Measurements from ENCODE around the gene TMPRSS4.

DNA sequence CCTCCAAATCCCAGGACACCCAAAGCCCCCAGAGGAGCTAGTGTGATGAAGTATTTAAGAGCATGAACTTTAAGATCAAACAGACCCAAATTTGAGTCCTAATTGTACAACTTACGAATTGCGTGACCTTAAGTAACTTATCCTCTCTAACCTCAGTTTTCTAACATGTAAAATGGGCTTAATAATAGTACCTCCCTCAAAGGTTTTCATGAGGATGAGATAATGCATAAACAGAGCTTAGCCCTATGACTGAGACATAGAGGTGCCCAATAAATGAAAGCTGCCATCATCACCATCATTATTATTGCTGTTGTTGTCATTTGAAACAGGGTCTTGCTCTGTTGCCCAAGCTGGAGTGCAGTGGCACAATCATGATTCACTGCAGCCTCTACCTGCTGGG is 90.4 kb downstream of the TMPRSS4 start:
- TF ChIP-seq, protein P1, sequence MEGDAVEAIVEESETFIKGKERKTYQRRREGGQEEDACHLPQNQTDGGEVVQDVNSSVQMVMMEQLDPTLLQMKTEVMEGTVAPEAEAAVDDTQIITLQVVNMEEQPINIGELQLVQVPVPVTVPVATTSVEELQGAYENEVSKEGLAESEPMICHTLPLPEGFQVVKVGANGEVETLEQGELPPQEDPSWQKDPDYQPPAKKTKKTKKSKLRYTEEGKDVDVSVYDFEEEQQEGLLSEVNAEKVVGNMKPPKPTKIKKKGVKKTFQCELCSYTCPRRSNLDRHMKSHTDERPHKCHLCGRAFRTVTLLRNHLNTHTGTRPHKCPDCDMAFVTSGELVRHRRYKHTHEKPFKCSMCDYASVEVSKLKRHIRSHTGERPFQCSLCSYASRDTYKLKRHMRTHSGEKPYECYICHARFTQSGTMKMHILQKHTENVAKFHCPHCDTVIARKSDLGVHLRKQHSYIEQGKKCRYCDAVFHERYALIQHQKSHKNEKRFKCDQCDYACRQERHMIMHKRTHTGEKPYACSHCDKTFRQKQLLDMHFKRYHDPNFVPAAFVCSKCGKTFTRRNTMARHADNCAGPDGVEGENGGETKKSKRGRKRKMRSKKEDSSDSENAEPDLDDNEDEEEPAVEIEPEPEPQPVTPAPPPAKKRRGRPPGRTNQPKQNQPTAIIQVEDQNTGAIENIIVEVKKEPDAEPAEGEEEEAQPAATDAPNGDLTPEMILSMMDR (conservative IDR thresholded peaks at IDR 0.05; ENCODE audit: low read depth in 2 of 2): no peak
- TF ChIP-seq POLR2AphosphoS5 (IDR thresholded peaks at IDR 0.05; ENCODE audit: low read depth): no peak
- TF ChIP-seq EZH2 (IDR thresholded peaks at IDR 0.05; ENCODE audit: low read depth, unreplicated experiment): no peak
- no peak for TF ChIP-seq EZH2phosphoT487 (IDR thresholded peaks at IDR 0.05; ENCODE audit: unreplicated experiment)
- TF ChIP-seq, protein P2, sequence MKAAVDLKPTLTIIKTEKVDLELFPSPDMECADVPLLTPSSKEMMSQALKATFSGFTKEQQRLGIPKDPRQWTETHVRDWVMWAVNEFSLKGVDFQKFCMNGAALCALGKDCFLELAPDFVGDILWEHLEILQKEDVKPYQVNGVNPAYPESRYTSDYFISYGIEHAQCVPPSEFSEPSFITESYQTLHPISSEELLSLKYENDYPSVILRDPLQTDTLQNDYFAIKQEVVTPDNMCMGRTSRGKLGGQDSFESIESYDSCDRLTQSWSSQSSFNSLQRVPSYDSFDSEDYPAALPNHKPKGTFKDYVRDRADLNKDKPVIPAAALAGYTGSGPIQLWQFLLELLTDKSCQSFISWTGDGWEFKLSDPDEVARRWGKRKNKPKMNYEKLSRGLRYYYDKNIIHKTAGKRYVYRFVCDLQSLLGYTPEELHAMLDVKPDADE (IDR thresholded peaks at IDR 0.05): no peak
- TF ChIP-seq STAT1 (IDR thresholded peaks at IDR 0.05; ENCODE audit: unreplicated experiment): no peak
- TF ChIP-seq, protein P3, sequence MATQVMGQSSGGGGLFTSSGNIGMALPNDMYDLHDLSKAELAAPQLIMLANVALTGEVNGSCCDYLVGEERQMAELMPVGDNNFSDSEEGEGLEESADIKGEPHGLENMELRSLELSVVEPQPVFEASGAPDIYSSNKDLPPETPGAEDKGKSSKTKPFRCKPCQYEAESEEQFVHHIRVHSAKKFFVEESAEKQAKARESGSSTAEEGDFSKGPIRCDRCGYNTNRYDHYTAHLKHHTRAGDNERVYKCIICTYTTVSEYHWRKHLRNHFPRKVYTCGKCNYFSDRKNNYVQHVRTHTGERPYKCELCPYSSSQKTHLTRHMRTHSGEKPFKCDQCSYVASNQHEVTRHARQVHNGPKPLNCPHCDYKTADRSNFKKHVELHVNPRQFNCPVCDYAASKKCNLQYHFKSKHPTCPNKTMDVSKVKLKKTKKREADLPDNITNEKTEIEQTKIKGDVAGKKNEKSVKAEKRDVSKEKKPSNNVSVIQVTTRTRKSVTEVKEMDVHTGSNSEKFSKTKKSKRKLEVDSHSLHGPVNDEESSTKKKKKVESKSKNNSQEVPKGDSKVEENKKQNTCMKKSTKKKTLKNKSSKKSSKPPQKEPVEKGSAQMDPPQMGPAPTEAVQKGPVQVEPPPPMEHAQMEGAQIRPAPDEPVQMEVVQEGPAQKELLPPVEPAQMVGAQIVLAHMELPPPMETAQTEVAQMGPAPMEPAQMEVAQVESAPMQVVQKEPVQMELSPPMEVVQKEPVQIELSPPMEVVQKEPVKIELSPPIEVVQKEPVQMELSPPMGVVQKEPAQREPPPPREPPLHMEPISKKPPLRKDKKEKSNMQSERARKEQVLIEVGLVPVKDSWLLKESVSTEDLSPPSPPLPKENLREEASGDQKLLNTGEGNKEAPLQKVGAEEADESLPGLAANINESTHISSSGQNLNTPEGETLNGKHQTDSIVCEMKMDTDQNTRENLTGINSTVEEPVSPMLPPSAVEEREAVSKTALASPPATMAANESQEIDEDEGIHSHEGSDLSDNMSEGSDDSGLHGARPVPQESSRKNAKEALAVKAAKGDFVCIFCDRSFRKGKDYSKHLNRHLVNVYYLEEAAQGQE (IDR thresholded peaks at IDR 0.05; ENCODE audit: unreplicated experiment): no peak
- TF ChIP-seq CREB1 (CRISPR knock-in tag; IDR thresholded peaks at IDR 0.05; ENCODE audit: low read depth): no peak
- no peak for TF ChIP-seq JUNB (IDR thresholded peaks at IDR 0.05; ENCODE audit: unreplicated experiment)
- no peak for TF ChIP-seq ZNF114 (CRISPR knock-in tag; IDR thresholded peaks at IDR 0.05)
- TF ChIP-seq NANOG (IDR thresholded peaks at IDR 0.05; ENCODE audit: borderline replicate concordance): no peak
- TF ChIP-seq ZNF331 (CRISPR knock-in tag; IDR thresholded peaks at IDR 0.05; ENCODE audit: low read depth): no peak
